Limb (tissue), 2 donors: ENCODE data around the gene GPR119.
"Not testable (repeated sequence)": the region's sequence is repeated elsewhere in the genome, so short reads cannot be mapped to it uniquely, and the experiment has no call there.

ENCODE experiments used
- DNase-seq, 2 donors: peaks; one replicate each; pipeline ENCODE4 v3.0.0-alpha.2; 2016; ENCODE audit errors: extremely low spot score in 2 of 2

GPR119 gene

DNA sequence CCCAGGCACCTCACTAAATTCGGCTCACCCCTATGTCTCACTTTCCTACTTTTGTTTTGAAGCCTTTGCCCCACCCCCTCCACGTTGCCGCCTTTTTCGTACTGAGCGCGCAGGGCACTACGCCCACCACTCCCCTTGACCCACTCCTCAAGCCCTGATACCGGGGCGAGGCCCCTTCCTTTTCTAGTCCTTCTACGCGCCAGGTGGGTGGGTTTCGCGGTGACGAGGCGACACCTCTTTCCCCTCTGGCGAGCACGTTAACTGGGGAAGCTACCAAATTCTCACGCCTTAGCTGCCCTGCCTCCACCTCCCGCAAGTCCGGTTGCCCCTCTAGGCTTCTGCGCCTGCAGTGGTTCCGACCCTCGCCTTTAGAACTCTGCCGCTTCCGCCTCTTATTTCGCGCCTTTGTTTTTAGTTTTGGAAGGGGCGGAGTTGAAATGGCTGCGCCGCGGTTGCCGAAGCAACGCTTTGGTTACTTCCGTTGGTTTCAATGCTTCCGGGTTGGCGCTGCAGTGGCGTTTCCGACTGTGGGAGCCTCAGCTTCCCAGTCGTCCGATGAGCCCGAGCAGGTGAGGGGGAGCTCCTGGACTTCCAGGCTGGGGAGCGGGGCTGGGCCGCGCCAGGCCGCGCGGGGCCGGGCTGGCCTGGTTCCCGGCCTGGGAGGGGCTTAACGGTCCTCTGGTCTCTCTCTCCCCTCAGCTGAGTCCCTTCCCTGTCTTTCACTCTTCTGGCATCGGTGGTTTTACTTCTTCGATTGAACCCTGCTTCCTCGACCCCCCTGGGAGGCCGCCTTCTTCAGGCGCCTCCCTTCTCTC lies 45.9 kb downstream of the GPR119 start, which contains the start of gene SLC25A14:
Gene SLC25A14, plus strand, starts transcription at position 512 of the 815 bp plus-strand sequence. CDS start 360 bp downstream, outside the sequence.
- DNase-seq = peak; percentile 75 to 84

DNA sequence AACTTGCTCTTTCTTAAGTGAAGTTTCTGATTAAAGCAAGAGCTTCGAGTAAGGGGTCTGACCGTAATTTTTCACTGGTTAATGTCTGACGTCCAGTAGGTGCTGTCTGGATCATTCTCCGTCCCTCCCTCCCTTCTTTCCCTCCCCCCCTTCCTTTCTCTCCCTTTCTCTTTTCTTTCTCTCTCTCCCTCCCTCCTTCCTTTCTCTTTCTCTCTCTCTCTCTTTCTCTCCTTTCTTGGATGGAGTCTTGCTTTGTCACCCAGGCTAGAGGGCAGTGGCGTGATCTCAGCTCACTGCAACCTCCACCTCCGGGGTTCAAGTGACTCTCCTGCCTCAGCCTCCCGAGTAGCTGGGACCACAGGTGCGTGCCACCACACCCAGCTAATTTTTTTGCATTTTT lies 46.6 kb downstream of the GPR119 start:
- DNase-seq = not testable (repeated sequence)

DNA sequence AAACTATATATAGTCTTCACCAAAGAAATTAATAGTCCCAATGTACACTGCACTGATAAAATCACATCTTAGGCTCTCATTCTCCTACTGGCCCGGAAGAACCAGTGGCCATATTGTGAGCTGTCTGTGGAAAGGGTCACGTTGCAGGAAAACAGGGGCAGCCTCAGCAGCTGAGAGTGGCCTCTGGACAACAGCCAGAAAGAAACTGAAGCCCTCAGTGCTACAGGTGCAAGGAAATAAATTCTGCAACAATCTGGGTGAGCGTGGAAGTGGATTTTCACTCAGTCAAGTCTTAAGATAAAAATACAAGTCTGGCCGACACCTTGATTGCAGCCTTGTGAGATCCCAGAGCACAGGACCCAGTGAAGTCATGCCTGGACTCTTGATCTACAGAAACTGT lies 48.9 kb downstream of the GPR119 start:
- DNase-seq = no peak
